HG02885 (cell line): ENCODE results near the gene MASTL.

Experiments
- ATAC-seq: cut with Tn5 transposase; IDR thresholded peaks from one replicate; pipeline ENCODE4 v1.9.1; 2021; ENCODE audit warnings: mild to moderate bottlenecking; ENCODE audit not compliant: unreplicated experiment, poor library complexity

MASTL gene

DNA sequence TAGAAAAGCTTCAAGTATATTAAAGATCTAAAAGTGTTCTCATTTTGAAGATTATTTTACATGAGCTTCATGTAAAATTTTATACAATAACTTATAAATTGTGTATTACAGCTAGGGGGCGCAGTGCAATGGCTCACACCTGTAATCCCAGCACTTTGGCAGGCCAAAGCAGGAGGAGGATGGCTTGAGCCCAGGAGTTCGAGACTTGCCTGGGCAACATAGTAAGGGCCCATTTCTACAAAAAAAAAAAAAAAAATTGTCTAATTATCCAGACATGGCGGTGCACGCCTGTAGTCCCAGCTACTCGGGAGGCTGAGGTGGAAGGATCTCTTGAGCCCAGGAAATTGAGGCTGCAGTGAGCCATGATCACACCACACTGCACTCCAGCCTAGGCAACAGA lies 68.8 kb downstream of the MASTL start:
- ATAC-seq: peak; percentile 50

- no peak for ATAC-seq
Observed at GRCh38 chr10:27225011-27225590, 69.9 kb downstream of the MASTL start.

- no peak for ATAC-seq
Observed at GRCh38 chr10:27225642-27226257, 70.6 kb downstream of the MASTL start.

DNA sequence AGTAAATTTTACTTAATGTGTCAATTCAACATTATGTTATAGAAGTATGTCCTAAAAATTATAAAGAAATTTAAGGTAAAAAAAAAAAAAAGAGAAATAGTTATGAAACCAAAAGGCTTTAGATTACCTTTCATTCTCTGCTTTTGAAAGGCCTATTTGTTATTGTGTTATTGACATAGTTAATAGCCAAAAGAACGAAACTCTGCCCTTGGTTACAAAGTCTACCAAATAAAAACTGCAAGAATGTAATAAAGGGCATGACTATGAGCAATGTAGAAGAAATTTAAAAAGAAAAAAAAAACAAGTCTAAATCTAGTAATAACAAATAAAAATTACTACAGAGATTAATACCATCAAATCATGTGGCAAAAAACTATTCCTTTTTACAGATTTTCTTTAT lies 74.9 kb downstream of the MASTL start:
- ATAC-seq: no peak

DNA sequence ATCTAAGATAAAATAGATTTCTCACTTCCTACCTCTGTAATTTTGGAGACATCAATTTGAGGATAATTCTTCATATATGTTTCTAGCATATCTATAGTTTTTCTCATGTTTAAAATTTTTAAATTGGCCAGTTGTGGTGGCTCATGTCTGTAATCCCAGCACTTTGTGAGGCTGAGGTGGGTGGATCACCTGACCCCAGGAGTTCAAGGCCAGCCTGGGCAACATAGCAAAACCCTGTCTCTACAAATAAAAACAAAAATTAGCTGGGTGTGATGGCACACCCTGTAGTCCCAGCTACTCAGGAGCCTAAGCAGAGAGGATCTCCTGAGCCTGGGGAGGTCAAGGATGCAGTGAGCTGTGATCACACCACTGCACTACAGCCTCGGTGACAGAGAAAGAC lies 80.6 kb downstream of the MASTL start:
- ATAC-seq: no peak
